Measurements from ENCODE around the gene IL21R.
"Not testable (repeated sequence)": the region's sequence is repeated elsewhere in the genome, so short reads cannot be mapped to it uniquely, and the experiment has no call there.

Gene IL21R

GRCh38 chr16:27430512-27430911, 28.5 kb downstream of the IL21R start:
- ChIA-PET CTCF (interaction anchor here (1.0 to 1.3 kb wide), 8 partner anchors 13 to 221 kb away, joined by 3 to 5 read pairs (median 3); no protein-coding TSS in a partner anchor), POLR2A (interaction anchor here (0.6 to 1.4 kb wide), 6 partner anchors 19 to 55 kb away, joined by 3 to 6 read pairs (median 3); no protein-coding TSS in a partner anchor)
- no peak for DNase-seq (ENCODE audit: extremely low spot score)
- TF ChIP-seq CTCF (IDR thresholded peaks at IDR 0.05; ENCODE audit: control extremely low read depth, extremely low read depth, low read depth, missing control alignments), result no peak

GRCh38 chr16:27430923-27431484, 29.0 kb downstream of the IL21R start:
- TF ChIP-seq CTCF (IDR thresholded peaks at IDR 0.05; ENCODE audit: control extremely low read depth, extremely low read depth, low read depth, missing control alignments), result no peak
- DNase-seq (ENCODE audit: extremely low spot score), result no peak
- POLR2A ChIA-PET, result interaction anchor here (0.6 to 1.4 kb wide), 7 partner anchors 19 to 56 kb away, joined by 3 to 6 read pairs (median 3); no protein-coding TSS in a partner anchor
- CTCF ChIA-PET, result interaction anchor here (1.0 to 1.5 kb wide), 9 partner anchors 12 to 222 kb away, joined by 3 to 5 read pairs (median 3); no protein-coding TSS in a partner anchor

GRCh38 chr16:27431773-27432532, 30.0 kb downstream of the IL21R start:
- peak; percentile 45 for DNase-seq (ENCODE audit: extremely low spot score)
- CTCF ChIA-PET, result interaction anchor here (1.0 to 1.5 kb wide), 7 partner anchors 11 to 222 kb away, joined by 3 to 5 read pairs (median 3); no protein-coding TSS in a partner anchor
- POLR2A ChIA-PET, result interaction anchor here (1.1 to 1.8 kb wide), 4 partner anchors 24 to 57 kb away, joined by 3 to 4 read pairs (median 3); no protein-coding TSS in a partner anchor
- TF ChIP-seq CTCF (IDR thresholded peaks at IDR 0.05; ENCODE audit: control extremely low read depth, extremely low read depth, low read depth, missing control alignments), result no peak

GRCh38 chr16:27432558-27432957, 30.6 kb downstream of the IL21R start:
- no peak for DNase-seq (ENCODE audit: extremely low spot score)
- POLR2A ChIA-PET, result interaction anchor here (1.8 kb wide), 1 partner anchor 45 kb away, joined by 4 read pairs; no protein-coding TSS in a partner anchor
- CTCF ChIA-PET, result interaction anchor here (1.0 to 1.2 kb wide), 2 partner anchors 27 to 60 kb away, joined by 3 read pairs; no protein-coding TSS in a partner anchor
- no peak for TF ChIP-seq CTCF (IDR thresholded peaks at IDR 0.05; ENCODE audit: control extremely low read depth, extremely low read depth, low read depth, missing control alignments)

GRCh38 chr16:27433191-27433590, 31.2 kb downstream of the IL21R start:
- not testable (repeated sequence) for DNase-seq (ENCODE audit: extremely low spot score)
- POLR2A ChIA-PET, result interaction anchor here (1.8 kb wide), 1 partner anchor 45 kb away, joined by 4 read pairs; no protein-coding TSS in a partner anchor
- CTCF ChIA-PET, result interaction anchor here (1.0 kb wide), 1 partner anchor 61 kb away, joined by 3 read pairs; no protein-coding TSS in a partner anchor

- CTCF ChIA-PET, result interaction anchor here (1.0 kb wide), 1 partner anchor 254 kb away, joined by 3 read pairs; no protein-coding TSS in a partner anchor
- POLR2A ChIA-PET, result interaction anchor here (1.0 to 1.8 kb wide), 2 partner anchors 16 to 46 kb away, joined by 3 to 4 read pairs; no protein-coding TSS in a partner anchor
- TF ChIP-seq CTCF (IDR thresholded peaks at IDR 0.05; ENCODE audit: control extremely low read depth, extremely low read depth, low read depth, missing control alignments), result no peak
- DNase-seq (ENCODE audit: extremely low spot score), result no peak
Observed at GRCh38 chr16:27433636-27434035, 31.7 kb downstream of the IL21R start.

Data from GM10248 (cell line).